ENCODE measurements around the gene EMP2.
A peak's percentile ranks its signal among the peaks of the same experiment; 100 is the strongest.
"Not testable (repeated sequence)": the region's sequence is repeated elsewhere in the genome, so short reads cannot be mapped to it uniquely, and the experiment has no call there.

Gene EMP2

GRCh38 chr16:10519929-10520868, 60.2 kb downstream of the EMP2 start:
- DNase-seq: no peak

GRCh38 chr16:10519297-10519696, 61.1 kb downstream of the EMP2 start:
- DNase-seq: no peak

GRCh38 chr16:10518479-10519041, 61.8 kb downstream of the EMP2 start:
- no peak for DNase-seq

GRCh38 chr16:10517868-10518267, 62.5 kb downstream of the EMP2 start:
- no peak for DNase-seq

GRCh38 chr16:10514369-10515055, 65.9 kb downstream of the EMP2 start:
- peak; percentile 88 for DNase-seq

GRCh38 chr16:10511829-10512228, 68.6 kb downstream of the EMP2 start:
- DNase-seq: no peak

- no peak for DNase-seq
Observed at GRCh38 chr16:10510279-10510678, 70.1 kb downstream of the EMP2 start.

- peak; percentile 78 for DNase-seq
Observed at GRCh38 chr16:10509534-10510025, 70.8 kb downstream of the EMP2 start.

GRCh38 chr16:10505286-10505685, 75.1 kb downstream of the EMP2 start:
- DNase-seq: not testable (repeated sequence)

GRCh38 chr16:10504404-10504885, 76.0 kb downstream of the EMP2 start:
- DNase-seq: no peak

- DNase-seq: peak; percentile 38
Observed at GRCh38 chr16:10502776-10503175, 77.6 kb downstream of the EMP2 start.

GRCh38 chr16:10501016-10501607, 79.3 kb downstream of the EMP2 start:
- DNase-seq: no peak

GRCh38 chr16:10500582-10500981, 79.8 kb downstream of the EMP2 start:
- DNase-seq: no peak

GRCh38 chr16:10497132-10498101, 83.0 kb downstream of the EMP2 start:
- no peak for DNase-seq

GRCh38 chr16:10495031-10495345, 85.4 kb downstream of the EMP2 start:
- no peak for DNase-seq

- DNase-seq: peak; percentile 51
Observed at GRCh38 chr16:10494343-10495030, 85.9 kb downstream of the EMP2 start.

GRCh38 chr16:10493276-10493675, 87.1 kb downstream of the EMP2 start:
- DNase-seq: no peak

- DNase-seq: no peak
Observed at GRCh38 chr16:10490141-10490540, 90.3 kb downstream of the EMP2 start.

- DNase-seq: peak; percentile 85
Observed at GRCh38 chr16:10485698-10486382, 94.6 kb downstream of the EMP2 start.

GRCh38 chr16:10485159-10485558, 95.2 kb downstream of the EMP2 start:
- DNase-seq: no peak

GRCh38 chr16:10480151-10480550, 100.2 kb downstream of the EMP2 start:
- no peak for DNase-seq
